HEK293 (cell line): ENCODE measurements around the gene VPS18.

Experiments
- CTCF ChIA-PET: fragments of 350-600 bp; formaldehyde crosslinking; extraction: SDS; loops from one replicate; lab custom pipeline; 2021; ENCODE audit warnings: antibody characterized with exemption; lab: Yijun Ruan, JAX
- POLR2A ChIA-PET: fragments of 300-600 bp; formaldehyde crosslinking; extraction: SDS; loops from one replicate; lab custom pipeline; 2020; ENCODE audit warnings: antibody characterized with exemption, inconsistent platforms; lab: Yijun Ruan, JAX
- H3K27ac ChIP-seq: fragments of 200-500 bp; sonication (Bioruptor generic); 2 replicates; pipeline ENCODE4 v1.5.1; 2014; ENCODE audit warnings: low read depth, low read length, control low read depth, inconsistent platforms; ENCODE audit errors: extremely low read depth
- H3K36me3 ChIP-seq, 2 experiments: fragments of 200-500 bp in 1 of 2; sonication (Bioruptor generic) in 1 of 2; 1 replicate in 1 of 2; 2 replicates in 1 of 2; pipeline ENCODE4 v1.5.1; 2014 to 2017; ENCODE audit warnings: inconsistent platforms in 2 of 2, low read length in 2 of 2; ENCODE audit not compliant: control insufficient read depth in 2 of 2, insufficient read depth in 1 of 2
- H3K4me1 ChIP-seq: fragments of 200-500 bp; sonication (Bioruptor generic); 2 replicates; pipeline ENCODE4 v1.5.1; 2014; ENCODE audit warnings: mild to moderate bottlenecking, low read length, inconsistent platforms; ENCODE audit not compliant: control insufficient read depth, insufficient read depth
- H3K4me3 ChIP-seq: 2 replicates; pipeline ENCODE4 v1.5.1; 2011; ENCODE audit warnings: low read depth, mild to moderate bottlenecking, control low read depth, low read length, moderate library complexity
- H3K9me3 ChIP-seq: fragments of 200-500 bp; sonication (Bioruptor generic); 2 replicates; pipeline ENCODE4 v1.5.1; 2014; ENCODE audit warnings: low read depth, low read length, inconsistent platforms; ENCODE audit not compliant: control insufficient read depth, insufficient read depth
- BCL11B ChIP-seq: fragments of 450-650 bp; formaldehyde crosslinking; IDR thresholded peaks from 2 replicates; pipeline ENCODE4 v1.5.1; 2016; ENCODE audit warnings: low read depth, missing biosample characterization, missing genetic modification characterization
- GLIS1 ChIP-seq: fragments of 450-650 bp; formaldehyde crosslinking; IDR thresholded peaks from 2 replicates; pipeline ENCODE4 v1.5.1; 2016; ENCODE audit warnings: missing biosample characterization, missing genetic modification characterization
- KLF16 ChIP-seq: fragments of 450-650 bp; formaldehyde crosslinking; IDR thresholded peaks from 2 replicates; pipeline ENCODE4 v1.5.1; 2017; ENCODE audit warnings: missing biosample characterization, missing genetic modification characterization
- KLF9 ChIP-seq: fragments of 450-650 bp; formaldehyde crosslinking; IDR thresholded peaks from 2 replicates; pipeline ENCODE4 v1.5.1; 2016; ENCODE audit warnings: missing biosample characterization, missing genetic modification characterization, low read depth
- OVOL3 ChIP-seq: fragments of 450-650 bp; formaldehyde crosslinking; IDR thresholded peaks from 2 replicates; pipeline ENCODE4 v1.5.1; 2016; ENCODE audit warnings: missing biosample characterization, missing genetic modification characterization
- TRIM28 ChIP-seq: IDR thresholded peaks from 2 replicates; pipeline ENCODE4 v1.6.1; 2011; ENCODE audit warnings: low read length, control low read depth, borderline replicate concordance
- ZBTB17 ChIP-seq: fragments of 450-650 bp; formaldehyde crosslinking; IDR thresholded peaks from 2 replicates; pipeline ENCODE4 v1.5.1; 2016; ENCODE audit warnings: missing biosample characterization, missing genetic modification characterization
- ZEB2 ChIP-seq: fragments of 450-650 bp; formaldehyde crosslinking; IDR thresholded peaks from 2 replicates; pipeline ENCODE4 v1.5.1; 2016; ENCODE audit warnings: missing biosample characterization, missing genetic modification characterization
- ZFHX2 ChIP-seq: fragments of 450-650 bp; formaldehyde crosslinking; conservative IDR thresholded peaks from 2 replicates; pipeline ENCODE4 v1.5.1; 2016; ENCODE audit warnings: missing biosample characterization, missing genetic modification characterization
- ZFP3 ChIP-seq: fragments of 450-650 bp; formaldehyde crosslinking; IDR thresholded peaks from 2 replicates; pipeline ENCODE4 v1.5.1; 2016; ENCODE audit warnings: low read depth, missing biosample characterization, missing genetic modification characterization
- ZFP37 ChIP-seq: fragments of 450-650 bp; formaldehyde crosslinking; IDR thresholded peaks from 2 replicates; pipeline ENCODE4 v1.5.1; 2016; ENCODE audit warnings: missing biosample characterization, missing genetic modification characterization
- ZIC2 ChIP-seq: fragments of 450-650 bp; formaldehyde crosslinking; IDR thresholded peaks from 2 replicates; pipeline ENCODE4 v1.5.1; 2016; ENCODE audit warnings: missing biosample characterization, missing genetic modification characterization
- ZNF311 ChIP-seq: fragments of 450-650 bp; formaldehyde crosslinking; IDR thresholded peaks from 2 replicates; pipeline ENCODE4 v1.5.1; 2017; ENCODE audit warnings: missing biosample characterization, missing genetic modification characterization, borderline replicate concordance
- ZNF324 ChIP-seq: fragments of 450-650 bp; formaldehyde crosslinking; IDR thresholded peaks from 2 replicates; pipeline ENCODE4 v1.5.1; 2016; ENCODE audit warnings: missing biosample characterization, missing genetic modification characterization
- ZNF341 ChIP-seq: fragments of 450-650 bp; formaldehyde crosslinking; IDR thresholded peaks from 2 replicates; pipeline ENCODE4; 2016; ENCODE audit warnings: low read depth, missing biosample characterization, missing genetic modification characterization
- ZNF350 ChIP-seq: fragments of 450-650 bp; formaldehyde crosslinking; IDR thresholded peaks from 2 replicates; pipeline ENCODE4 v1.5.0; 2017; ENCODE audit warnings: missing biosample characterization, mild to moderate bottlenecking, missing genetic modification characterization
- ZNF416 ChIP-seq: fragments of 450-650 bp; formaldehyde crosslinking; IDR thresholded peaks from 2 replicates; pipeline ENCODE4 v1.5.1; 2016; ENCODE audit warnings: missing biosample characterization, missing genetic modification characterization
- ZNF423 ChIP-seq: fragments of 450-650 bp; formaldehyde crosslinking; IDR thresholded peaks from 2 replicates; pipeline ENCODE4 v1.5.1; 2016; ENCODE audit warnings: missing biosample characterization, missing genetic modification characterization
- ZNF654 ChIP-seq: fragments of 450-650 bp; formaldehyde crosslinking; IDR thresholded peaks from 2 replicates; pipeline ENCODE4 v1.5.1; 2016; ENCODE audit warnings: low read depth, missing biosample characterization, missing genetic modification characterization
- ZSCAN30 ChIP-seq: fragments of 450-650 bp; IDR thresholded peaks from 2 replicates; pipeline ENCODE4 v1.5.1; 2018; ENCODE audit warnings: missing biosample characterization, mild to moderate bottlenecking, missing genetic modification characterization, moderate library complexity
- TF ChIP-seq, protein P1 (sequence below): fragments of 450-650 bp; formaldehyde crosslinking; IDR thresholded peaks from 2 replicates; pipeline ENCODE4 v1.5.1; 2016; ENCODE audit warnings: missing biosample characterization, missing genetic modification characterization
- TF ChIP-seq, protein P2 (sequence below): fragments of 450-650 bp; formaldehyde crosslinking; IDR thresholded peaks from 2 replicates; pipeline ENCODE4 v1.5.1; 2016; ENCODE audit warnings: missing biosample characterization, missing genetic modification characterization
- TF ChIP-seq, protein P3 (sequence below): fragments of 450-650 bp; formaldehyde crosslinking; IDR thresholded peaks from 2 replicates; pipeline ENCODE4 v1.5.1; 2016; ENCODE audit warnings: missing biosample characterization, missing genetic modification characterization

Gene VPS18

DNA sequence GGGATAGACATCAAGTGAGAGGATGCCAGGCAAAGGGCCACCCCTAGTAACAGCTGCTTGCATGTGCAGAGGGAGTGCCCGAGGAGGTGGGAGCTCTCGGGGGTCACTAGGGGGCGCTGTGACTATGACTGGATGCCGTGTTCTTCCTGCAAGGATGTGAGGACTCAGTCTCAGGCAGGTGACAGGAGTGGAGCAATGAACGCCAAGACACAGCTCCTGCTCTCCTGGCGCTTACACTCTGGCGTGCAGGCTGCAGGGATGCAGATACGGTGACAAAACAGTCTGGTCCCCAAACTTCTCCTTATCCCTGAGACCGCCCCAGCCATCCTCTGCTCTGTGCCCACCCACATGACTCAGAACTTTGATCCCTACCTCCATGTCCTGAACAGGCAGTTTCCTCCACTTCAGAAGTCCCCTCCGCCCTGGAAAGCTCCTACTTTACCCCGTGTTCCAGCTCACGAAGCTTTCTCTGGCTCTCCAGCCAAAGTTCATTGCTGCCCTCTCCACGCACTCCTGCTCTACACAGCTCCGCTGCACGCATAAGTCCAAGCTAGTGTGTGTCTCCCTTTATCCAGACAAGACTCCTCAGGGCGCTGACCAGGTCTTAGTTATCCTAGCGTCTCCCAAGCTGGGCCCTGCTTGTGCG lies 34.9 kb upstream of the VPS18 start:
- Histone ChIP-seq H3K4me3 (no peak overlapping the region), H3K4me1 (no peaks in the 10 kb centered on the region), H3K9me3 (no peaks in the 10 kb centered on the region), H3K27ac (no peak overlapping the region), H3K36me3 (peaks cover 0 to 21% of the 10 kb centered on the region in 2 experiments; a peak in 1 of 3 replicates)
- no peak for TF ChIP-seq ZFP37 (tag by site-specific recombination)
- 0 out of 2 replicates have a peak, but pooled peaks have one; percentile 23 for TF ChIP-seq ZFHX2 (tag by site-specific recombination)
- 0 out of 2 replicates have a peak, but pooled peaks have one; percentile 24 for TF ChIP-seq ZSCAN30 (tag by site-specific recombination)
- no peak for TF ChIP-seq ZNF311 (tag by site-specific recombination)
- TF ChIP-seq ZNF416 (tag by site-specific recombination): no peak
- peak; percentile 55 for TF ChIP-seq ZNF654 (tag by site-specific recombination)
- TF ChIP-seq GLIS1 (tag by site-specific recombination): 0 out of 2 replicates have a peak, but pooled peaks have one; percentile 15
- no peak for TF ChIP-seq BCL11B (tag by site-specific recombination)
- 0 out of 2 replicates have a peak, but pooled peaks have one; percentile 17 for TF ChIP-seq ZEB2 (tag by site-specific recombination)
- TF ChIP-seq TRIM28: peak; percentile 26; the same call in 1 of the 2 replicates
- TF ChIP-seq ZNF341 (tag by site-specific recombination): peak; percentile 38
- TF ChIP-seq, protein P1, sequence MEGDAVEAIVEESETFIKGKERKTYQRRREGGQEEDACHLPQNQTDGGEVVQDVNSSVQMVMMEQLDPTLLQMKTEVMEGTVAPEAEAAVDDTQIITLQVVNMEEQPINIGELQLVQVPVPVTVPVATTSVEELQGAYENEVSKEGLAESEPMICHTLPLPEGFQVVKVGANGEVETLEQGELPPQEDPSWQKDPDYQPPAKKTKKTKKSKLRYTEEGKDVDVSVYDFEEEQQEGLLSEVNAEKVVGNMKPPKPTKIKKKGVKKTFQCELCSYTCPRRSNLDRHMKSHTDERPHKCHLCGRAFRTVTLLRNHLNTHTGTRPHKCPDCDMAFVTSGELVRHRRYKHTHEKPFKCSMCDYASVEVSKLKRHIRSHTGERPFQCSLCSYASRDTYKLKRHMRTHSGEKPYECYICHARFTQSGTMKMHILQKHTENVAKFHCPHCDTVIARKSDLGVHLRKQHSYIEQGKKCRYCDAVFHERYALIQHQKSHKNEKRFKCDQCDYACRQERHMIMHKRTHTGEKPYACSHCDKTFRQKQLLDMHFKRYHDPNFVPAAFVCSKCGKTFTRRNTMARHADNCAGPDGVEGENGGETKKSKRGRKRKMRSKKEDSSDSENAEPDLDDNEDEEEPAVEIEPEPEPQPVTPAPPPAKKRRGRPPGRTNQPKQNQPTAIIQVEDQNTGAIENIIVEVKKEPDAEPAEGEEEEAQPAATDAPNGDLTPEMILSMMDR (tag by site-specific recombination): peak; percentile 74; the same call in 1 of the 2 replicates
- TF ChIP-seq, protein P2, sequence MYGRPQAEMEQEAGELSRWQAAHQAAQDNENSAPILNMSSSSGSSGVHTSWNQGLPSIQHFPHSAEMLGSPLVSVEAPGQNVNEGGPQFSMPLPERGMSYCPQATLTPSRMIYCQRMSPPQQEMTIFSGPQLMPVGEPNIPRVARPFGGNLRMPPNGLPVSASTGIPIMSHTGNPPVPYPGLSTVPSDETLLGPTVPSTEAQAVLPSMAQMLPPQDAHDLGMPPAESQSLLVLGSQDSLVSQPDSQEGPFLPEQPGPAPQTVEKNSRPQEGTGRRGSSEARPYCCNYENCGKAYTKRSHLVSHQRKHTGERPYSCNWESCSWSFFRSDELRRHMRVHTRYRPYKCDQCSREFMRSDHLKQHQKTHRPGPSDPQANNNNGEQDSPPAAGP (tag by site-specific recombination): peak; percentile 41; the same call in 1 of the 2 replicates
- TF ChIP-seq KLF9: 0 out of 2 replicates have a peak, but pooled peaks have one; percentile 16
- TF ChIP-seq ZNF350 (tag by site-specific recombination): no peak
- TF ChIP-seq, protein P3, sequence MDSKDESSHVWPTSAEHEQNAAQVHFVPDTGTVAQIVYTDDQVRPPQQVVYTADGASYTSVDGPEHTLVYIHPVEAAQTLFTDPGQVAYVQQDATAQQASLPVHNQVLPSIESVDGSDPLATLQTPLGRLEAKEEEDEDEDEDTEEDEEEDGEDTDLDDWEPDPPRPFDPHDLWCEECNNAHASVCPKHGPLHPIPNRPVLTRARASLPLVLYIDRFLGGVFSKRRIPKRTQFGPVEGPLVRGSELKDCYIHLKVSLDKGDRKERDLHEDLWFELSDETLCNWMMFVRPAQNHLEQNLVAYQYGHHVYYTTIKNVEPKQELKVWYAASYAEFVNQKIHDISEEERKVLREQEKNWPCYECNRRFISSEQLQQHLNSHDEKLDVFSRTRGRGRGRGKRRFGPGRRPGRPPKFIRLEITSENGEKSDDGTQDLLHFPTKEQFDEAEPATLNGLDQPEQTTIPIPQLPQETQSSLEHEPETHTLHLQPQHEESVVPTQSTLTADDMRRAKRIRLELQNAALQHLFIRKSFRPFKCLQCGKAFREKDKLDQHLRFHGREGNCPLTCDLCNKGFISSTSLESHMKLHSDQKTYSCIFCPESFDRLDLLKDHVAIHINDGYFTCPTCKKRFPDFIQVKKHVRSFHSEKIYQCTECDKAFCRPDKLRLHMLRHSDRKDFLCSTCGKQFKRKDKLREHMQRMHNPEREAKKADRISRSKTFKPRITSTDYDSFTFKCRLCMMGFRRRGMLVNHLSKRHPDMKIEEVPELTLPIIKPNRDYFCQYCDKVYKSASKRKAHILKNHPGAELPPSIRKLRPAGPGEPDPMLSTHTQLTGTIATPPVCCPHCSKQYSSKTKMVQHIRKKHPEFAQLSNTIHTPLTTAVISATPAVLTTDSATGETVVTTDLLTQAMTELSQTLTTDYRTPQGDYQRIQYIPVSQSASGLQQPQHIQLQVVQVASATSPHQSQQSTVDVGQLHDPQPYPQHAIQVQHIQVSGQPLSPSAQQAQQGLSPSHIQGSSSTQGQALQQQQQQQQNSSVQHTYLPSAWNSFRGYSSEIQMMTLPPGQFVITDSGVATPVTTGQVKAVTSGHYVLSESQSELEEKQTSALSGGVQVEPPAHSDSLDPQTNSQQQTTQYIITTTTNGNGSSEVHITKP (tag by site-specific recombination): peak; percentile 23; the same call in 1 of the 2 replicates
- no peak for TF ChIP-seq OVOL3
- no peak for TF ChIP-seq ZIC2 (tag by site-specific recombination)
- no peak for TF ChIP-seq KLF16
- TF ChIP-seq ZFP3 (tag by site-specific recombination): no peak
- no peak for TF ChIP-seq ZNF423
- TF ChIP-seq ZNF324: no peak
- 0 out of 2 replicates have a peak, but pooled peaks have one; percentile 58 for TF ChIP-seq ZBTB17 (tag by site-specific recombination)
- ChIA-PET POLR2A (interaction anchor here (1.0 to 3.8 kb wide), 5 partner anchors 12 to 165 kb away, joined by 3 to 49 read pairs (median 6); partner anchors contain the start of genes RAD51, RHOV and VPS18), CTCF (interaction anchor here (0.6 to 7.7 kb wide), 24 partner anchors 11 to 331 kb away, joined by 3 to 187 read pairs (median 4); partner anchors contain the start of genes PPP1R14D, SPINT1, VPS18 and ZFYVE19)
